ENCODE results near the gene CFH. TPM values are rescaled to one million over a fixed set of nuclear protein-coding genes. Genes with fewer than 3 reads are reported as not detected.

Gene CFH
- total RNA-seq, 1 experiment from 2014 or later = 0.57 TPM

DNA sequence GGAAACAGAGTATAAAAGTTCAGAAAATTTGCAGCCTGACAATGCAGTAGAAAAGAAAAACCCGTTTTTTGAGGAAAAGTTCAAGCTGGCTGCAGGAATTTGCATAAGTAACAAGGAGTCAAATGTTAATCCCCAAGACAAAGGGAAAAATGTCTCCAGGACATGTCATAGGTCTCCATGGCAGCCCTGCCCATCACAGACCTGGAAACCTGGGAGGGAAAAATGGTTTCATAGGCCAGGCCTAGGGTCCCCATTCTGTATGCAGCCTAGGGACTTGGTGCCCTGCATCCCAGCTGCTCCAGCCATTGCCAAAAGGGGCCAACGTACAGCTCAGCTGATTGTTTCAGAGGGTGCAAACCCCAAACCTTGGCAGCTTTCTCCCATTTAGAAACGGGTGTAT, 40.0 kb upstream of the CFH start:
- H2AFZ ChIP-seq (ENCODE audit: low read depth, low read length, poor library complexity, severe bottlenecking) = no peak overlapping the region
- no peaks in the 10 kb centered on the region for H3K36me3 ChIP-seq (ENCODE audit: control insufficient read depth in 1 of 2, insufficient read depth in 2 of 2, low read length in 2 of 2)
- no peaks in the 10 kb centered on the region for H3K9me3 ChIP-seq (ENCODE audit: control insufficient read depth in 1 of 2, insufficient read depth in 1 of 2, low read depth in 1 of 2, low read length in 2 of 2)
- POLR2A ChIA-PET = no interaction called here
- ATAC-seq (no peak), DNase-seq (ENCODE audit: low read depth, low spot score) (no peak)
- RAD21 ChIA-PET (ENCODE audit: low non-redundant PET in 1 of 2, low total read pairs in 2 of 2, uncharacterized antibody in 2 of 2, unreplicated experiment in 2 of 2) = no interaction called here
- no peak overlapping the region for H3K9ac ChIP-seq (ENCODE audit: low read length)
- CTCF ChIA-PET = no interaction called here
- H3K4me3 ChIP-seq (replicated peaks in 1 of 2; ENCODE audit: low read depth in 1 of 2, low read length in 2 of 2) = no peak overlapping the region
- no TSS peak for BruUV-seq (replicated peaks)
- intact Hi-C loops (cut with micrococcal nuclease) = no loop called here
- no peaks in the 10 kb centered on the region for H3K4me1 ChIP-seq (ENCODE audit: control insufficient read depth in 1 of 2, insufficient read depth in 2 of 2, low read length in 2 of 2)
- H3K79me2 ChIP-seq (ENCODE audit: insufficient read depth, low read length) = no peaks in the 10 kb centered on the region
- H4K20me1 ChIP-seq (ENCODE audit: insufficient read depth) = no peaks in the 10 kb centered on the region; the same call in 1 of the 2 replicates
- H3K27ac ChIP-seq (ENCODE audit: low read depth, low read length) = no peak overlapping the region
- H3K4me2 ChIP-seq (ENCODE audit: low read length) = no peak overlapping the region
- H3K27me3 ChIP-seq (ENCODE audit: insufficient read depth, low read length) = no peaks in the 10 kb centered on the region
- TF ChIP-seq RAD21 (IDR thresholded peaks at IDR 0.05; ENCODE audit: low read depth) (no peak), EZH2 (IDR thresholded peaks at IDR 0.05) (no peak), SIN3A (IDR thresholded peaks at IDR 0.05; ENCODE audit: low read depth) (no peak), EGR1 (IDR thresholded peaks at IDR 0.05; ENCODE audit: low read depth) (no peak), SP1 (IDR thresholded peaks at IDR 0.05; ENCODE audit: low read depth) (no peak), POLR2AphosphoS5 (IDR thresholded peaks at IDR 0.05; ENCODE audit: low read depth, low read length) (no peak)
- TF ChIP-seq, protein P1, sequence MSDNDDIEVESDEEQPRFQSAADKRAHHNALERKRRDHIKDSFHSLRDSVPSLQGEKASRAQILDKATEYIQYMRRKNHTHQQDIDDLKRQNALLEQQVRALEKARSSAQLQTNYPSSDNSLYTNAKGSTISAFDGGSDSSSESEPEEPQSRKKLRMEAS (IDR thresholded peaks at IDR 0.05) = no peak
- no peaks in the 10 kb centered on the region; the same call in 1 of the 2 replicates for H3K9me2 ChIP-seq (ENCODE audit: insufficient read depth)

DNA sequence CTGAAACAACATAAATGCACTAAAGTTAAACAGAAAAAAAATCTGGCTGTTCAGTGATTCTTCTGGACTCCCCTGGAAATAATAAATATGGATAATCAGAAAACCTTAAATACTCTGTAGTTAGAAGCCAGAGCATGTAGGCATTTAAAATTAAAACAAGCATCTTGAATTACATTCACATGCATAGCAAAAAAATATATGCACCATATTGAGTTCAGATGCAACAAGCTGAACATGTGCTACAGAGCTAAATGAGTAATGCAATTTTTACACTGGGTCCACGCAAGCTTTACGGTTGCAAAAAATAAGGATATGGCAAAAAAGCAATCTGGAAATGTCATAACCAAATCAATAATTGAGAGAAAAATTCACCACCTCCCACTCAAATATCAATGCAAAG, 32.1 kb upstream of the CFH start:
- H2AFZ ChIP-seq (ENCODE audit: low read depth, low read length, poor library complexity, severe bottlenecking) = no peak overlapping the region
- H3K9ac ChIP-seq (ENCODE audit: low read length) = no peak overlapping the region
- CTCF ChIA-PET = no interaction called here
- no peaks in the 10 kb centered on the region for H3K27me3 ChIP-seq (ENCODE audit: insufficient read depth, low read length)
- RAD21 ChIA-PET (ENCODE audit: low non-redundant PET in 1 of 2, low total read pairs in 2 of 2, uncharacterized antibody in 2 of 2, unreplicated experiment in 2 of 2) = no interaction called here
- DNase-seq (ENCODE audit: low read depth, low spot score) = no peak
- no peaks in the 10 kb centered on the region for H3K9me3 ChIP-seq (ENCODE audit: control insufficient read depth in 1 of 2, insufficient read depth in 1 of 2, low read depth in 1 of 2, low read length in 2 of 2)
- no peaks in the 10 kb centered on the region for H4K20me1 ChIP-seq (ENCODE audit: insufficient read depth)
- no TSS peak for BruUV-seq (replicated peaks)
- intact Hi-C loops (cut with micrococcal nuclease) = no loop called here
- H3K79me2 ChIP-seq (ENCODE audit: insufficient read depth, low read length) = no peaks in the 10 kb centered on the region
- no peaks in the 10 kb centered on the region for H3K36me3 ChIP-seq (ENCODE audit: control insufficient read depth in 1 of 2, insufficient read depth in 2 of 2, low read length in 2 of 2)
- H3K9me2 ChIP-seq (ENCODE audit: insufficient read depth) = no peaks in the 10 kb centered on the region
- H3K4me1 ChIP-seq (ENCODE audit: control insufficient read depth in 1 of 2, insufficient read depth in 2 of 2, low read length in 2 of 2) = no peaks in the 10 kb centered on the region
- H3K4me2 ChIP-seq (ENCODE audit: low read length) = no peak overlapping the region
- H3K27ac ChIP-seq (ENCODE audit: low read depth, low read length) = no peak overlapping the region
- ATAC-seq = no peak
- H3K4me3 ChIP-seq (replicated peaks in 1 of 2; ENCODE audit: low read depth in 1 of 2, low read length in 2 of 2) = no peak overlapping the region
- TF ChIP-seq EZH2phosphoT487 (IDR thresholded peaks at IDR 0.05; ENCODE audit: borderline replicate concordance) (no peak), TCF7L2 (IDR thresholded peaks at IDR 0.05; ENCODE audit: borderline replicate concordance, extremely low read depth, insufficient read depth, insufficient read length) (no peak), SRF (IDR thresholded peaks at IDR 0.05; ENCODE audit: low read depth) (no peak), POLR2A (IDR thresholded peaks at IDR 0.05; ENCODE audit: borderline replicate concordance, extremely low read depth, insufficient read depth, insufficient read length) (no peak), EZH2 (IDR thresholded peaks at IDR 0.05) (no peak), YY1 (IDR thresholded peaks at IDR 0.05; ENCODE audit: extremely low read depth, insufficient replicate concordance, low read depth, low read length) (no peak), ZNF274 (IDR thresholded peaks at IDR 0.05; ENCODE audit: low read depth, low read length) (no peak), FOSL1 (IDR thresholded peaks at IDR 0.05; ENCODE audit: low read depth) (no peak), POLR2AphosphoS5 (IDR thresholded peaks at IDR 0.05; ENCODE audit: low read depth, low read length) (no peak)
- TF ChIP-seq, protein P2, sequence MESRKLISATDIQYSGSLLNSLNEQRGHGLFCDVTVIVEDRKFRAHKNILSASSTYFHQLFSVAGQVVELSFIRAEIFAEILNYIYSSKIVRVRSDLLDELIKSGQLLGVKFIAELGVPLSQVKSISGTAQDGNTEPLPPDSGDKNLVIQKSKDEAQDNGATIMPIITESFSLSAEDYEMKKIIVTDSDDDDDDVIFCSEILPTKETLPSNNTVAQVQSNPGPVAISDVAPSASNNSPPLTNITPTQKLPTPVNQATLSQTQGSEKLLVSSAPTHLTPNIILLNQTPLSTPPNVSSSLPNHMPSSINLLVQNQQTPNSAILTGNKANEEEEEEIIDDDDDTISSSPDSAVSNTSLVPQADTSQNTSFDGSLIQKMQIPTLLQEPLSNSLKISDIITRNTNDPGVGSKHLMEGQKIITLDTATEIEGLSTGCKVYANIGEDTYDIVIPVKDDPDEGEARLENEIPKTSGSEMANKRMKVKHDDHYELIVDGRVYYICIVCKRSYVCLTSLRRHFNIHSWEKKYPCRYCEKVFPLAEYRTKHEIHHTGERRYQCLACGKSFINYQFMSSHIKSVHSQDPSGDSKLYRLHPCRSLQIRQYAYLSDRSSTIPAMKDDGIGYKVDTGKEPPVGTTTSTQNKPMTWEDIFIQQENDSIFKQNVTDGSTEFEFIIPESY (IDR thresholded peaks at IDR 0.05; ENCODE audit: extremely low read depth, insufficient replicate concordance, low read length) = no peak
- TF ChIP-seq, protein P1 (IDR thresholded peaks at IDR 0.05) = no peak
- TF ChIP-seq, protein P3, sequence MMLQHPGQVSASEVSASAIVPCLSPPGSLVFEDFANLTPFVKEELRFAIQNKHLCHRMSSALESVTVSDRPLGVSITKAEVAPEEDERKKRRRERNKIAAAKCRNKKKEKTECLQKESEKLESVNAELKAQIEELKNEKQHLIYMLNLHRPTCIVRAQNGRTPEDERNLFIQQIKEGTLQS (IDR thresholded peaks at IDR 0.05) = no peak
- POLR2A ChIA-PET = no interaction called here
